Stimulated activated CD4-positive, alpha-beta T cell treated with anti-CD3 and anti-CD28 coated beads, Interleukin-15, amount 100 ng/mL, for 1 hour (primary cell): ENCODE data around the gene TCTA.

ENCODE experiments used
- DNase-seq, 2 donors: peaks; one replicate each; pipeline ENCODE4 v3.0.0-alpha.2; 2020; ENCODE audit warnings: low read depth in 1 of 2, low spot score in 1 of 2

TCTA gene

DNA sequence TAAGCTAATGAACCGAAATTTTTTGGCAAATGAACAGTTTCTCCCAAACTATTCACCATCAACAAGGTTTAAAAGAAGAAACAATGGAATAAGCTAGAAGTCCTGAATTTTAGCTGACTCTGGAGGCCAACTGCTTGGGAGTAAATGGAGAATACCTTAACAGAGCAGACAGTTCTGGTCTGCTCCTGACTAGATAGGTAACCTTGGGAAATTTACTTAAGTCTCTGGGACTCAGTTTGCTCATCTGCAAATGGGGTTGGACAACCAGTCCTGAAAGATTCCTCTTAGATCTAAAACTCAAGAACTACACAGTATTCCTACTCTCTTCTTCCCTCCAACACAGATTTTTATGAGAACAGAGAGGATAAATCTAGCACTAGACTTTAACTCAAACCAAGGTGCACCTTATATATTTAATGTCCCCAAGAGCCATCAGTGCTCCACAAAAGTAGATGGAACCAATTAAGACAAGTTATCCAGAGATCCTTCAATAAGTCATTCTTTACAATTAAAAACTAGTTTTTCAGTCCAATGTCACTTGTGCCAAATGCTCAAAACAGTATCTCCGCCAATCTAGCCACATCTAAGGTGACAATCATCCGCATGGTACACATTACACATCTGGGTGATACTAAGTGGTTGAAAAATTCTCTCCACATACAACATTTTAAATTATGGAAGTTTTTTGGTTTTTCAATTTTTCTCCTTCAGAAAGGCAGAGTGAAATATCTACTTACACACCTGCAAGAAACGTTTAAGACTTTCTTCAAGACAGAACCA, 2.0 kb upstream of the TCTA start:
- DNase-seq = no peak

DNA sequence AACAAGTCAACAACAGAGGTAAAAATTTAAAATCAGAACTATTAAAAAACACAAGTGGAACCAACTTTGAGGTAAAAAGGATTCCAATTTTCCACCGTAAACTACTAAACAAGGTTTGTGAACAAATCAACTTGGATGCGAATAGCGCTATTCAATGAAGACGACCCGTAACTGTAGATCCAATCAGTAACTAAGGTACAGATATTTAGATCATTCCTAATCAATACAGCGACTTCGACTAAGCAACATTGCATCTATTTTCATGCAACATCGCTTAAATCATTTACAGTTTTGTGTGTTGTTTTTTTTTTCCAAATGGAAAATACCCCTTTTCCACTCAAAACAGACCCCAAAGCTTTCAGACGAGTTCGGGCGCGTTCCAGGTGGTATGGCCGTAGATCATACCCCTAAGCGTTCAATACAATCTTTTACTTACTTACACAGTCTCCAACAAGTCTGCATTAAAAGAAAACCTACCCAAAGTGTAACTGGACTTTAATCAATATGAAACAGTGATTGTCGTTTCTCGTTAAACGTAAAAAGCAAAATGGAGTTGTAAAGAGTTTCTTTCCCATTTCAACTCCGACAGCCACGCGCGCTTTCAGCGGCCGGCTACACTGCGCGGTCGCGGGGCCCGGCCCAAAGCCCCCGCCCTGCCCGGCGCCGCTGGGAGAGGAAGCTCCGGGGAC, 1.2 kb upstream of the TCTA start:
- no peak for DNase-seq

DNA sequence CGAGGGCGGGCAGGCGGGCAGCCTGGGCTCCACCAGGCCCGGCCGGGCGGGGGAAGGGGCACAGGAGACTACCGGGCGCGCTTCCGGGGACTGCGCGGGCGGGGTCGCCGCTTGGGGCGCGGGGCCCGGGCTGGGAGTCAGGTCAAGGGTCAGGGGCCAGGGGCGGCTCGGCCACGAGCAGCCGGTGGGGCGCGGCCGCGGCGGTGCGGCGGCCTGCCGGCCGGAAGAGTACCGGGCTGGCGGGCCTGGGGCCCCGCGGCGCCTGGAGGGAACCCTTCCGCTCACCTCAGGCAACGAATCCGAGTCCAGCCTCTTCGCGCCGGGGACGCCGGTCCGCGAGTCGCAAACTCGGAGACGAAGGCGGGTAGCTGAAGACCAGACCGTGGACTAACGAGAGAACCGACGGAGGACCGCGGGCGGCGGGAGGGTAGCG, 672 bp upstream of the TCTA start:
- peak; percentile 13 to 38 for DNase-seq

DNA sequence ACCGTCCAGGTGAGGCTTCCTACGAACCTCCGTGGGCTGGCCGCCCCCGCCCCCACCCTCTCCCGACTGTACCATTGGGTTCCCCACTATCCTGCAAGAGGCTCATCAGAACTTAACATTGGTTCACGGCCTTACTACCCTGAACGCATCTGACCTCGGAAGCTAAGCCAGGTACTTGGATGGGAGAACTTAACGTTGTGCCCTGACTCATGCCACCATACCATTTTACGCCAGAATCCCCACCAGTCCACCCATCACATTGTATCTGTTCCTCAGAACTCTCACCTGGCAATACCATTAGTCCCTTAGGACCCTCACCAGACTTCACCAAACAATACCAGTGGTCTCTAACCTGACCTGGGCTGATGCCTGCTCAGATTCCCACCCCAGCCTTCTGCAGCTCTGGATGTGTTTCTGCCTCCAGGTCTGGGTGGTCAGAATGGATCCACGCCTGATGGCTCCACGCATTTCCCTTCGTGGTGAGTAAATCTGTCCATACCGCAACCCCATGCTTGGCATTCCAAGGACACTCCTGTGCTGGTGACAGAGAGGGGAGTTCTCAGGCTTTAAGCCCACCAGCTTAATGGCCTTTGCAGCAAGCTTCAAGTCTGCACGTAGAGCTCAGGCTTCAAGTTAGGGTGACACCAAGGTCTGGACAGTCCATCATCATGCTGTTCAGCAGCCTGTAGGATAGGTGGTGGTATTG, 562 bp downstream of the TCTA start:
- no peak for DNase-seq

DNA sequence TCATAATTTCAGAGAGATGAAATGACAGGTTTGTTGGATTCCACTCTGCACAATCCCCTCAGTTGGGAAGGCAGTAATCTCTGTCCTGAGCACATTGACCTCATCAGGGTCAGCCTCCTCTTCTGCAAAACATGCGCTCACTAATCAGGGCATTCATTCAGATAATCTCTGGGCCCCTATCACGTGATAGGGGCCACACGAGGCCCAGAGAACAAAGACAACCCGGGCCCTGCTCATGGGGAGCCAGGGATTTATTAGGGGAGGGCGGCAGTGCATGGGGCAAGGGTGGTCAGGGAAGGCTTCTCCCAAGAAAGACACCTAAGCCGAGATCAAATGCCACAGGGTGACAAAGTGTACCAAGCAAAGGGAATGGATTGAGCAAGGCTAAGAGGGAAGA, 1.1 kb downstream of the TCTA start:
- no peak for DNase-seq

DNA sequence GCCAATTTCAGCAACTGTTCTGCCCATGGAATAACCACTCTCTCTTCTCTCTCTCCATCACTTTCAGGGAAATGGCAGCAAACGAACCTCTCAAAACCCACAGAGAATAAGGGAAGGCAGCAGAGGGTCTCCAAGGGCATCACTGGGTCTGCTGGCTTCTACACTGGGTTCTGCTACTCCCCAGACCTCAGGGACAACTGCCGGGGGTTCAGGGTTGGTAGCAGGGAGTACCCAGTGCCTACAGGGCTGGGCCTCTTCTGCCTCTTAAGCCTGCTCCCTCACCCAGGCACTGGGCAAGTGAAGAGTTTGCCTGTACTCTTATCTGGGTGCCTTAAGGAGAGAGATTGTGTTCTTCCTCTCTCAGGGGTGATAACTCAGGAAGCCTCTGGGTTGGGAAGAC, 2.5 kb downstream of the TCTA start:
- DNase-seq = no peak

DNA sequence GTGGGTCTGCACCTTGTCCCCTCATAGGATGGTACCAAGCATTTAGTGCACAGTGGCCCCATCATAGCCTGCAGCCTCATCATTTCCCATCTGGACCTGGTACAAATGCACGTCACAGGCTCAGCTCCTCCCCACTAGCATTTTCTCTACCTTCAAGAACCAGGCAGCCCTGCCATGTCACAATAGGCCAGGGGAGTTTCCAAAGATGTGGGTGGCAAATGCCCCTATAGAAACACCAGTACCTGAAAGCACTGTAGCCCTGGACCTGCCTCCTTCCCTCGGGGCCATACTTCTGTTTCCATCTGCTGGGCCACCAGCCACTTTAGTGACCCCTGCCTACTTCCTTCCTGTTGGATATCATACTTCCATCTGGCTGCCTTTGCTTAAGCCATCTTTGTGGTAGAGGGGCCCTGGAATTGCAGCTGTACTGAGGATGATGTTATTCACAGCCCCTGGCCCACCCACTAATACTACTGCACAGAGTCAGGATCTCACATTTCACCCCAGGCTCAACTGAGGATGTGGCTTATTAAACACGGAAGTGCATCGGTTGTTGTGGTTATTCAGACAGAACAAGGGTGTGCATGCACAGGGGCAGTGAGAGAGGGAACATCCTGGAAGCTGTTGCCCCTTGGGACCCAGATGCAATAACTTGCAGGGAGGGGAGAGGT, 3.8 kb downstream of the TCTA start:
- peak; percentile 29 to 30 for DNase-seq

DNA sequence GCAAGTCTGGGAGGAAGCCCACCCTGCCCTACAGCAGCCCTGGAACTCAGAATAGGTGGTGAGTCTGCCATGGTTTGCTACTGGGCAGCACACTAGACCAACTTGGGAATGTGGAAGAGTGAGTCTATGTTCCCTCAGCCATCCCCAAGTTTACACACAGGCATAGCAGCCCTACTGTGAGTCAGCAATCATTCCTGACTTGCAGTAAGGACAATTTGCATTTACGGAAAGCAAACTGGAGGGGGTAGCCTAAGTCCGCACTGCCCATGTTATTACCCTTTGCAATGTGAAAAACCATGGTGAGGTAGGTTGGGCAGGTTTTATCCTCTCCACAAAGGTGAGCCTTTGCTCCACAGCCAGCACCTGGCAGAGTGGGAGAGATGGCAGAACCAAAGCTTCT, 4.6 kb downstream of the TCTA start:
- no peak for DNase-seq

DNA sequence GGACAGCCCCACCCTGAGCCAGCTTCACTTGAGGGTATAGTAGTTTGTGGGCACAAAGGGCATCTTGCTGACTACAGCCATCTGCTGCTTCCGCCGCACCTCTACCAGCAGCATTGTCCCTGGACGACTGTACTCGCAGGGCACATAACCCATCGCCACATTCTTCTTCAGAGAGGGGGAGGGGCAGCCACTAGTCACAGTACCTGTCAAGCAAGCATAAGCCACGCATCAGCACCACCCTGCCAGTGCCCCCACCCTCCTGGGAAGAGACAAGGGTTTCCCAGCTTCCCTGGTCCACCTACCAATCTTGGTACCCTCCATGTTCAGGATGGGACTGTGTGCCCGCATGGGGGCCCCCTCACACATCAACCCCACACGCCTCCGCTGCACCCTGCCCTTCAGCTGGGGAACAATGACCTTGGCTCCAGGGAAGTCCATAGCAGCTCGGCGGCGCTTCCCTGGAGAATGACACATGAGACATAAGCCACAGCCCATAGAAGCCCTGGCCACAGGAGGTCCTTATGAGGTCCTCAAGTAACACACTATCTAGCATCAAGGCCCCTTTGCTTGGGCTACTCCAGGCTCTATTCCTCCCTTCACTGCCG, 5.4 kb downstream of the TCTA start:
- no peak for DNase-seq

DNA sequence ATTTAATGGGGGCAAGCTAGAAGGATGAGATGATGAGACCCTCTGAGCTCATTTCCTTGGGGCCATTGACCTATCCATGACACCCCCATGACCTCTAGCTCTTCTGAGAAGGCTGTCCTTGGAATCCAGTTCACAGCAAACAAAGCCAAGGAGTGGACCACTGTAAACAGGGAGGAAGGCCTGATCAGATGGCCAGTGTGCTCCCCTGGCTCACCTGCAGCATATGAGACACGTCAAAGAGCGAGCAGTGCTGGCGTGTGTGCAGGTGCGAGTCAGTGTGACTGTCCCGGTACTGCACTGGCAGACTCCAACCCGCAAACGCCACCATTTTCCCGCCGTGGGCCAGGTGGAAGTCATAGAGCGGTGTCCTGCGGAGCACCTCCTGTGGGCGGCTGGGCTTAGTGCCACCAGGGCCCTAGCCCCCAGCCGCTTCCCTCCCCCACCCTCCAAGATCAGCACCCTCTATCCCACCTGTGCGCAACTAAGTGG, 9.7 kb downstream of the TCTA start:
- DNase-seq = no peak

DNA sequence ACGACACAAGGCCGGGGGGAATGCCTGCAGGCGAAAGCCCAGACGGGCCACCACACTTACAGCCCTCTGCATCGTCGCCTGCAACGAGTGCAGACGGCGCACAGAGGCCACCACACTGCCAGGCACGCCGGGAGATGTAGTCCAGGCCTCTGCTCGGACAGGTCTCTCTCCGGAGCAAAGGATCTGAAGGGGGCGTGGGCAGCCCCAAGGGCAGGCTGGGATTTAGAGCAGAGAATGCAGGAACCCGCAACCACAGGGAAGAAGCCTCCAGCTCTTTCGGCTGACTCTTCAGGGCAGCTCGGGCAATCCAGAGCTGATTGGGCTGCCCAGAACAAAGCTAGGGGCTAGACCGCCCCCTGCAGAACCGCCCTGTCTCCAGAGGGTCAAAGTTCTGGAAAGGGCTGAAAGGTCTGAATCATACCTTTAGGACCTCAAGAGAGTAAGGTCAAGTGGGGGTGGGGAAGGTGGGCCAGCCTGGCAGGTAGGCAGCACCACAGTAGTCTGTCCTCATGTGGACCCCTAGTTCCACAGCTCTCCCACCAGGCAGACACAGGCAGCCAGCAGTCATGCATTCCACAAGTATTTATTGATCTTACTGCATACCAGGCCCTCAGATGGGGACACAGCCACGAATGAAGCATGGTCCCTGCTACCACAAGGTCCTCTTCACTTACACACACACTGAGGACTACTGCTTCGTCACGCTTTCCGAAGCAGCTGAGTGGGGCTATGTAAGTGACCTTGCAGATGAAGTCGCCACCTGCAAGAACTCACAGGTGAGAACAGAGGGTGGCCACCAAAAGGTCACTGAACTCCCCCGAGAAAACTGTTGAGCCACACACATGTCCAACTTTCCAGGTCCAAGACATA, 10.4 kb downstream of the TCTA start, which contains the start of gene AMT:
AMT (minus strand) TSS at position 95 of the 870 bp plus-strand sequence; CDS start at position 72, 23 bp downstream.
- no peak for DNase-seq

DNA sequence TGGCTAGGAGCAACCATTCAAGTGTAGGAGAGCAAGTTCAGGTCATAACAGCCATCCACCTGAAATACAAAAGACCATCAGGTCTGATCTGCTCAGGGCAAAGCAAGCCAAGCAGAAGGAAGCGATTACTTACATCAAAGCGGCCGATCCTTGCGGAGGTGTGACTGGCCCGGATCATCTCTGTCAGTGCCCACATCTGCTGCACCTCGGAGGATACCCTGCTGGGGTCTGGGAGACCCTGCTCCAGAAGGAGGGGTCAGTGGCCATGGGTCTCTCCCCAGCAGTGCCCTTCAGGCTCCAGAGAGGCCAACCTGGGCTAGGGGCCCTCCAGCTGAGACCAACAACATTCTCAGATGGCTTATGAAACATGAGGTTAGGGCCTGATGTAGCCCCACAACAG, 12.6 kb downstream of the TCTA start:
- no peak for DNase-seq

DNA sequence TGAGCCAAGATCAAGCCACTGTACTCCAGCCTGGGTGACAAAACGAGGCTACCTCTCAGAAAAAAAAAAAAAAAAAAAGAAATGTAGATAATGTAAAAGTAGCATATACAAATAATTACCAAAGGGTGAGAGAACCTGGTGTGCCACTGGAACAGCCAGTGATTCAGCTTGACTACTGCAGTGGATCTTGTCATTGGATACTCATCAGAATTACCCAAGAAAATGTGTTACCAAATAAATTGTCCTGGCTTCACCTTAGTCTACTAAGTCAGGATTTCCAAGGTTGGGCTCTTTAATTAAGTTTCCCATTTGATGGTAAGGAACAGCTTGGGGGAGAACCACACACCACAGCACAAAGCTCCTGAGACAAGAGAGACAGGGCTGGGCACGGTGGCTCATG, 15.4 kb downstream of the TCTA start:
- DNase-seq = no peak

DNA sequence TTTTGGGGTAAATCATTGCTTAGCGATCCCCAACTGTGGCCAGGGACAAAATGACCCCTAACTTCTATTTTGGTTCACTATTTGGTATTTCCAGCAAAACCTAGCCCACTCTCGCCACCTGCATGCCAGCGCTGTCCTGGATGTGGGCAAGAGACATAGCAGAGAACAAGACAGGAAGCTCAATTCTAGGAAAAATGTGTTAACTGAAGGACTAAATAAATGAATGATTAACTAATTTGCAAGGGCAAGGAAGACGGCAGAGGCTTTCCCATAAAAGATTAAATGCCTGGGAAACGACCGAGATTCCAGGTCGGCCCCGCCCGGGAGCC, 16.5 kb downstream of the TCTA start:
- no peak for DNase-seq

DNA sequence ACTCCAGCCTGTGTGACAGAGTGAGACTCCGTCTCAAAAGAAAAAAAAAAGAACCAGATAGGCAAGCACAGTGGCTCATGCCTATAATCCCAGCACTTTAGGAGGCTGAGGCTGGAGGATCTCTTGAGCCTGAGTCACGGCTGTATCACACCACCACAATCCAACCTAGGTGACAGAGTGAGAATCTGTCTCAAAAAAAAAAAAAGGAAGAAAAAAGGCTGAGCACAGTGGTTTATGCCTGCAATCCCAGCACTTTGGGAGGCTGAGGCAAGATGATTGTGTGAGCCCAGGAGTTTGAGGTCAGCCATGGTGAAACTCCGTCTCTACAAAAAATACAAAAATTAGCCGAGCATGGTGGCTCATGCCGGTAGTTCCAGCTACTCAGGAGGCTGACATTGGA, 22.5 kb downstream of the TCTA start:
- no peak for DNase-seq

DNA sequence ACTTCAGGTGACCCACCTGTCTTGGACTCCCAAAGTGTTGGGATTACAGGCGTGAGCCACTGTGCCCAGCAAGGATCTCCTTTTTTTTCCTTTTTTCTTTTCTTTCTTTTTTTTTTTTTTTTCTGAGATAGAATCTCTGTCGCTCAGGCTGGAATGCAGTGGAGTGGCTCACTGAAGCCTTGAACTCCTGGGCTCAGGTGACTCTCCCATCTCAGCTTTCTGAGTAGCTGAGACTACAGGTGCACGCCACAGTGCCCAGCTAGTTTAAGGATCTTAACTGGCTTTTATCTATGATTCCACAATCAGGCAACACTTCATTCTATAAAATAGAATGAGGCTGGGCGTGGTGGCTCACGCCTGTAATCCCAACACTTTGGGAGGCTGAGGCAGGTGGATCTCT, 33.2 kb downstream of the TCTA start:
- no peak for DNase-seq

DNA sequence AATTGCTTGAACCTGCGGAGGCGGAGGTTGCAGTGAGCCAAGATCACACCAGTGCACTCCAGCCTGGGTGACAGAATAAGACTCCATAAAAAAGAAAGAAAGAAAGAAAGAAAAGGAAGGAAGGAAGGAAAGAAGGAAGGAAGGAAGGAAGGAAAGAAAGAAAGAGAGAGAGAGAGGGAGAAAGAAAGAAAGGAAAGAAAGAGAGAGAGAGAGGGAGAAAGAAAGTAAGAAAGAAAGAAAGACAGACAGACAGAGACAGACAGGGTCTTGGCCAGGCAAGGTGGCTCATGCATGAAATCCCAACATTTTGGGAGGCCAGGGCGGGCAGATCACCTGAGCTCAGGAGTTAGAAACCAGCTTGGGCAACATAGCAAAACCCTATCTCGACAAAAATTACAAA, 41.4 kb downstream of the TCTA start:
- DNase-seq = no peak

DNA sequence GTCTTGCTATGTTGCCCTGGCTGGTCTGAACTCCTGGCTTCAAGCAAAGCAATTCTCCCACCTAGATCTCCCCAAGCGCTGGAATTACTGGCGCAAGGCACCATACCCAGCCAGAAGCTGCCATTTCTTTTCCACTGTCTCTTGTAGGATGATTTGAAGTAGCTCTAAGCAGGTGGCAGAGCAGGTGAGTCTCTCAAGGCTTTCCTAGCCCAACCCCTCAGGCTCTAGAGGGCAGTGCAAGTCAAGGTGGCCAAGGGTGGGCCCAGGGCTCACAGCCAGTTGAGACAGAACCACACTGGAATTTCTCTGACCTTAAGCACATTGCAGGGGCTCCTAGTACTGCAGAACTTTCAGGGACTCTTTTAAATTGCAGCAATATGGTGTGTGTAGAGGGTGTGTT, 42.2 kb downstream of the TCTA start:
- no peak for DNase-seq

DNA sequence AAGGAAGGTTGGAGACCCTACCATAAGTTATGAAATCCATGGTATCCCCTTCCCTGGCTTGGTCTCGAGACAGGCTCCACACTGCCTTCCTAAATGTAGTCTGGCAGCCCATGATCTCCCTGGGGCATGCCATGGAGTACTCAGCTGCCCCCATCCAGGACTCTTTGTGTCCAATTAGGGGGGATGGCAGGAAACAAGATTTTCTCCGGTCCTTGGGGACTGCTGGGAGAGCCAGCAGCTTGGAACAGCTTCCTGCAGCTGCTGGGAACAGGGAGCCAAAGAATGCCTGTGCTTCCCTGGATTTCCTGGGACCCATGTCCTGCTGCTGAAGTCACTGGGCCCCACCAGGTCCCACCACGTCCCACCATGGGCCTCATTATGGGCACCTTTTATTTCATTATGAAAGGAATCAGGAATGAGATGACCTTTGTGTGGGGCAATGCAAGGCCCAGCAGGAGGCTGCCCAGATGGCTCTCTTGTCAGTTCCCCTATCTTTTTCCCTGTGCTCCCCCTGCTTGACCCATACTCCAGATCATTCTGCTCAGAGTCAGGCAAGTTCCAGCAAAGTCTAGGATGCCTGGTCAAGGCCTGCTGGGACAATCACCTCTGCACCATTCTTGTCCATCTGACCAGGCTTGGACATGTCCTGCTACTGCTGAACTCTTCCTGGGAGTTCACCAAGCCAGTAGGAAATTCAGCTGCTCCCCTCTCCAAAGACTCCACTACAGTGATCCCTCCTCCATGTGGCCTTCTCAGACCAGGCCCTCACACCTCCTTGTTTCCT, 42.9 kb downstream of the TCTA start:
- no peak for DNase-seq
